NCI-H2081 treated with DMSO at 0.1 percent for 48 hours (cell line): ENCODE results near the gene MYOM1.

Source experiments
- DNase-seq: peaks from one replicate; lab custom pipeline; 2025; lab: John Stamatoyannopoulos, UW

MYOM1 gene

GRCh38 chr18:3184275-3184963 lies 35.3 kb downstream of the MYOM1 start:
- no peak for DNase-seq

- no peak for DNase-seq
These were observed 36.6 kb downstream of the MYOM1 start for GRCh38 chr18:3183103-3183717.

DNA sequence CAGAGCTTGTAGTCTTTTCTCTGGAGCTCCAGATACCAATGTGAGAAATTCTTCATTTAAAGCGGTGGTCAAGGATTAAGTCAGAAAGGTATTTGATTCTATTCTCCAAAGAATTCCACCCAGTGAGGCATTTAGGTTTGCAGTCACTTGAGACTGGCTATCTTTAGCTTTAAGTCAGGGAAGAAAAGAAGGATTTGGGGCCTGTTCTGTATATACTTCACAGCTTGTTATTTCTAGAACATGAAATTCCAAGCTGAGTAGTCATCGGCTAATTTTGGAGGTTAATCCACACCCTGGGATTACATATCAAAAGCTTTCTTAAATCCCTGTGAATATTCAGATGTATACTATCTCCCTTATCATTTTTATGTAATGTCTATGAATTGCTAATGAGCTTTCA lies 39.4 kb downstream of the MYOM1 start:
- DNase-seq: no peak

- DNase-seq: no peak
These were observed 40.2 kb downstream of the MYOM1 start for GRCh38 chr18:3179430-3180089.

DNA sequence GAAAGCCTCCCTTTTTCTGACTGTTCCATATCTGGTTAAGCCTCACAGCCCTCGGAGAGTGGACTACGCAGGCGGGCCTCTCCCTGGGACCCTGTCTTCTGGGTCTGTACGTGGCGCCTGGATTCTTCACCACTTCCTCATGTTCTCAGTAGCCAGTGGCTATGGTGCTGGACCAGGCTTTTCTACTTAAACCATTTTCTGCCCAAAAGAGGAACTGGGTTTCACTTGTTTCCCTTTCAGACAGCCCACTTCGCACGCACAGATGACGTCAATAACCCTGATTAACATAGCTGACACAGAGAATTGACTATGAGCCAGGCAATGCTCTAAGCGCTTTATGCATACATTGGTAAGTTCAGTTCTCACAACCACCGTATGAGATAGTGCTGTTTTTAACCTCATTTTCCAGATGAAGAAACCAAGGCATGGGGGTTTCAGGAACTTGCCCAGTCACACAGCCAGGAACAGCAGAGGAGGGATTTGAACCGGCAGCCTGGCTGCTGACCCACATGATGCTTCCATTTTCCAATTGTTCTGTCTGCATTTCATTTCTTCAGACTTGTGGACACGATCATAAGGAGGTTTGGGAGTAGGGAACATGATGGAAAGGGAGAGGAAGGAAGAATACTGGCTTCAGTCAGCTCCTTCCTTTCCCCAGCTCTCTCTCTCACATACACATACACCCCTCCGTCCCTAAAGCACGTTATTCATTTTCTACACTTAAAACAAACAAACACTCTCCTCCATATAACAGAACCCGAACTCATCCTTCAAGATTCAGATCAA lies 41.7 kb downstream of the MYOM1 start:
- DNase-seq: no peak

GRCh38 chr18:3175195-3175758 lies 44.5 kb downstream of the MYOM1 start:
- no peak for DNase-seq

DNA sequence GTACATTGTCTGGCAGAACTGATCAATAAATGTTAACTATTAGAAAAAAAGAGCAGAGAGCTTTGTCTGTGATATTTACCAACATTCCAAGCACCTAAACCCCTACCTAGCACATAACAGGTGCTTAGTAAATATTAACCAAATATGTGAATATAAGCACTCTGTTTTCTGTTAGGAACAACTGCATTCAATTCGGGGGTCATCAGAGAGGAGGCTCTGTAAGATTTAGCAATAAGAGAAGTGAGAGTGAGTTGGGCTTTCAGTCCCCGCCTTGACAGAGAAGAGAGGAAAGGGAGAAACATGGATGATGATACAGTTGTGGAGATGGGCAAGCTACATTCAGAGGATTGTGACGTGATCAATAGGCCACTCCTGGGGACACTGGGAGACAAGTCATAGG lies 47.7 kb downstream of the MYOM1 start:
- no peak for DNase-seq

- DNase-seq: no peak
These were observed 48.1 kb downstream of the MYOM1 start for GRCh38 chr18:3171631-3172030.

DNA sequence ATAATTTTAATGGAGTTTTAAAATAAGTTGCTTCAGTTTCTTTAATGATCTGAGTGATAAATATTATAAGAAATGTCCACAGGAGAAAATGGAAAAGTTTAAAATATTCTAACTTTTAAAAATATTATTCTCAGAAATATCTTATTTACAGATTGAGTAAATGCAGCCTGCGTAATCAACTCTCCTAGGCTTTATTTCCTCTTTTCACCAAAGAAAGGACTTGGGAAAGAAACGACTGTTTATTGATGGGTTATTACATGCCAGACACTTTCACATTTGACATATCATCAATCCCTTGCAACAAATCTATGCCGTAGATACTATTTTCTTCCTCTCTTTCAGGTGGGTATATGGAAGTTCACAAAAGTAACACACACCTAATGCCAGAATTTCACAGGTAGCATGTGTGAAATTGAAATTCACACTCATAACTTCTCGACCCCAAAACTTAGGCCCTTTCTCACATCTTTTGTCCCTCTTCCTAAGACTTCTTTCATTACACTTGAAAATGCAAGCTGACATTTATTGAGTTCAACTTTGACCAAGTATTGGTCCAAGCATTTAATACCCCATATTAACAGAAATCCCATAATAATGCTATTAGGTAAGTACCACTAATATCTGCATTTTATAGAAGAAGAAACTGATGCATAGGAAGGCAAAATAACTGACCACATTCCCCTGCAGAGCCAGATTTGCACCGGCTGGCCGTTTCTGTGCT lies 49.2 kb downstream of the MYOM1 start:
- DNase-seq: no peak

- DNase-seq: no peak
These were observed 55.4 kb downstream of the MYOM1 start for GRCh38 chr18:3164381-3164780.

GRCh38 chr18:3163968-3164367 lies 55.8 kb downstream of the MYOM1 start:
- no peak for DNase-seq

DNA sequence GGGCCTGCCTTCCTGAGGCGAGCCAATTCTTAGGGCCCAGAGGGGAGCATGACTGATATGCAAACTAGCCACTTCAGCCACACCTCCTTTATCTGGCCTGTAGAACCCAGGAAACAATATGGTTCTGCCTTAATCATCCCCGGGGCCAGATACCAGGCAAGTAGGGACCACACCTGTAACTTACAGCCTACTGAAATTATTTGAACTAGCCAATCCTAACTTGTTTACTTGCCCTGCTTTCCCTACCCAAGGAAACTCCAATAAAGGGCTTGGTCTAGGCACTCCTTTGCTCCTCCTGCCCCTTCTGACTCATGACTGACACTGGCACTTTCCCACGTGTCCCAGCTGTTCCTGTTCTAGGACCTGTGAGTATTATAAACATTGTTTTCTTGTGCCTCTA lies 57.6 kb downstream of the MYOM1 start:
- DNase-seq: no peak

DNA sequence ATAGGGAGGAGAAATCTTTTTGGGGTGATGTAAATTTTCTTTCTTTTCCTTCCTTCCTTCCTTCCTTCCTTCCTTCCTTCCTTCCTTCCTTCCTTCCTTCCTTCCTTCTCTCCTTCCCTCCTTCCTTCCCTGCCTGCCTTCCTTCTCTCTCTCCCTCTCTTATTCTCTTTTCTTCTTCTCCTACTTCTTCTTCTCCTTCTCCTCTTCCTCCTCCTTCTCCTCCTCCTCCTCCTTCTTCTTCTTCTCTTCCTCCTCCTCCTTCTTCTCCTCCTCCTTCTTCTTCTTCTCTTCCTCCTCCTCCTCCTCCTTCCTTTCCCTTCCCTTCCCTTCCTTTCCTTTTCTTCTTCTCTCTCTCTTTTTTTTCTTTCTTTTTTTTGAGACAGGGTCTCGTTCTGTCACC lies 59.9 kb downstream of the MYOM1 start:
- no peak for DNase-seq

- DNase-seq: no peak
These were observed 62.2 kb downstream of the MYOM1 start for GRCh38 chr18:3157606-3158005.

- no peak for DNase-seq
These were observed 62.7 kb downstream of the MYOM1 start for GRCh38 chr18:3157086-3157485.

DNA sequence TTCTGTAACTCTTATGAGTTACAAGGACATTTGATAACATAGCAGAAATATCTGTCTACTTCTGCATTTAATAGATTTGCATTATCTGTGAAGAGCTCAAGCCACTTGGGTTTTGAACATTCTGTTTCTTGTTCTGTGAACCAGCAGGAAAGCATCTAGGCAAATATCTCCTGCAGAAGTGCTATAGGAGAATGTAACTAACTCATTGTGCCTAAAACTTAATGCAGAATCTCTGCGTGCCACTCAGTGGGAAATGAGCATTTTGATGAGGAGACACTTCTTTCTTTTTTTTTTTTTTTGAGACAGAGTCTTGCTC lies 63.5 kb downstream of the MYOM1 start:
- DNase-seq: no peak

GRCh38 chr18:3154214-3154613 lies 65.6 kb downstream of the MYOM1 start:
- no peak for DNase-seq

GRCh38 chr18:3153107-3153704 lies 66.6 kb downstream of the MYOM1 start:
- DNase-seq: no peak

GRCh38 chr18:3152294-3152693 lies 67.5 kb downstream of the MYOM1 start:
- DNase-seq: no peak

- DNase-seq: no peak
These were observed 68.1 kb downstream of the MYOM1 start for GRCh38 chr18:3151399-3152264.
